Osteoblast (primary cell): Measurements from ENCODE around the gene ZNF397. TPM values are rescaled to one million over a fixed set of nuclear protein-coding genes. Genes with fewer than 3 reads are reported as not detected.

Source experiments
- DNase-seq: peaks from one replicate; pipeline ENCODE4 v3.0.0; 2011; ENCODE audit warnings: low spot score, mixed read lengths; ENCODE audit not compliant: insufficient read length; ENCODE audit errors: missing footprints
- H2AFZ ChIP-seq: 2 replicates; pipeline ENCODE4 v1.6.0; 2011; ENCODE audit warnings: mild to moderate bottlenecking, low read length
- H3K27ac ChIP-seq: 2 replicates; pipeline ENCODE4 v1.5.1; 2011; ENCODE audit warnings: mild to moderate bottlenecking, low read depth, low read length, moderate library complexity
- H3K27me3 ChIP-seq: 2 replicates; pipeline ENCODE4 v1.6.0; 2012; ENCODE audit warnings: mild to moderate bottlenecking, control low read depth, inconsistent platforms, low read length, moderate library complexity; ENCODE audit not compliant: insufficient read depth
- H3K36me3 ChIP-seq: 2 replicates; pipeline ENCODE4 v1.5.1; 2011; ENCODE audit warnings: mild to moderate bottlenecking, low read length, control low read depth, moderate library complexity; ENCODE audit not compliant: insufficient read depth
- H3K4me1 ChIP-seq: 2 replicates; pipeline ENCODE4 v1.5.1; 2011; ENCODE audit warnings: mild to moderate bottlenecking, low read length, control low read depth, moderate library complexity; ENCODE audit not compliant: insufficient read depth
- H3K4me2 ChIP-seq: 2 replicates; pipeline ENCODE4 v1.6.0; 2011; ENCODE audit warnings: mild to moderate bottlenecking, low read length; ENCODE audit not compliant: insufficient read depth
- H3K4me3 ChIP-seq: fragments of 200-600 bp; sonication (generic); 3 replicates; pipeline ENCODE4 v1.5.1; 2012; ENCODE audit warnings: mild to moderate bottlenecking, low read length, inconsistent platforms; ENCODE audit not compliant: insufficient read depth
- H3K79me2 ChIP-seq: 2 replicates; pipeline ENCODE4 v1.6.0; 2012; ENCODE audit warnings: mild to moderate bottlenecking, low read length, control low read depth, inconsistent platforms; ENCODE audit not compliant: insufficient read depth
- H3K9me3 ChIP-seq: 2 replicates; pipeline ENCODE4 v1.5.1; 2011; ENCODE audit warnings: low read depth, low read length, control low read depth
- H4K20me1 ChIP-seq: 2 replicates; pipeline ENCODE4 v1.6.0; 2012; ENCODE audit warnings: mild to moderate bottlenecking, low read length, control low read depth; ENCODE audit not compliant: insufficient read depth
- total RNA-seq: library from RNA; depleted of rRNA; stranded (reverse); fragments of >200 nt; gene quantifications from 2 replicates; pipeline ENCODE4 v1.2.3, GENCODE V29; 2012
- TF ChIP-seq, protein P1 (sequence below): IDR thresholded peaks from 2 replicates; pipeline ENCODE4 v1.5.1; 2011; ENCODE audit warnings: mild to moderate bottlenecking, low read depth, low read length, moderate library complexity; ENCODE audit errors: extremely low read depth

Gene ZNF397
- total RNA-seq, 1 donor, result 14.1 TPM

- H3K4me2 ChIP-seq, result no peak overlapping the region
- DNase-seq, result no peak
- H3K4me3 ChIP-seq, result no peak overlapping the region
- no peaks in the 10 kb centered on the region for H3K27me3 ChIP-seq
- no peaks in the 10 kb centered on the region for H4K20me1 ChIP-seq
- peaks cover 3% of the 10 kb centered on the region for H3K9me3 ChIP-seq
- H3K79me2 ChIP-seq, result no peaks in the 10 kb centered on the region
- H2AFZ ChIP-seq, result no peak overlapping the region
- peaks cover 24% of the 10 kb centered on the region for H3K36me3 ChIP-seq
- TF ChIP-seq, protein P1, sequence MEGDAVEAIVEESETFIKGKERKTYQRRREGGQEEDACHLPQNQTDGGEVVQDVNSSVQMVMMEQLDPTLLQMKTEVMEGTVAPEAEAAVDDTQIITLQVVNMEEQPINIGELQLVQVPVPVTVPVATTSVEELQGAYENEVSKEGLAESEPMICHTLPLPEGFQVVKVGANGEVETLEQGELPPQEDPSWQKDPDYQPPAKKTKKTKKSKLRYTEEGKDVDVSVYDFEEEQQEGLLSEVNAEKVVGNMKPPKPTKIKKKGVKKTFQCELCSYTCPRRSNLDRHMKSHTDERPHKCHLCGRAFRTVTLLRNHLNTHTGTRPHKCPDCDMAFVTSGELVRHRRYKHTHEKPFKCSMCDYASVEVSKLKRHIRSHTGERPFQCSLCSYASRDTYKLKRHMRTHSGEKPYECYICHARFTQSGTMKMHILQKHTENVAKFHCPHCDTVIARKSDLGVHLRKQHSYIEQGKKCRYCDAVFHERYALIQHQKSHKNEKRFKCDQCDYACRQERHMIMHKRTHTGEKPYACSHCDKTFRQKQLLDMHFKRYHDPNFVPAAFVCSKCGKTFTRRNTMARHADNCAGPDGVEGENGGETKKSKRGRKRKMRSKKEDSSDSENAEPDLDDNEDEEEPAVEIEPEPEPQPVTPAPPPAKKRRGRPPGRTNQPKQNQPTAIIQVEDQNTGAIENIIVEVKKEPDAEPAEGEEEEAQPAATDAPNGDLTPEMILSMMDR, result no peak
- H3K27ac ChIP-seq, result no peak overlapping the region
- no peaks in the 10 kb centered on the region for H3K4me1 ChIP-seq
Observed at GRCh38 chr18:35264409-35264808, 23.6 kb downstream of the ZNF397 start.

GRCh38 chr18:35267161-35267651, 26.4 kb downstream of the ZNF397 start:
- H4K20me1 ChIP-seq, result no peaks in the 10 kb centered on the region
- H3K4me2 ChIP-seq, result peak overlapping the region; percentile 61
- H3K4me1 ChIP-seq, result no peaks in the 10 kb centered on the region
- H3K79me2 ChIP-seq, result no peaks in the 10 kb centered on the region
- H3K27ac ChIP-seq, result no peak overlapping the region
- no peaks in the 10 kb centered on the region for H3K27me3 ChIP-seq
- peak overlapping the region; percentile 86 for H2AFZ ChIP-seq
- H3K4me3 ChIP-seq, result peak overlapping the region; percentile 68
- DNase-seq, result peak; percentile 77
- peaks cover 3% of the 10 kb centered on the region for H3K9me3 ChIP-seq
- TF ChIP-seq, protein P1, result no peak
- H3K36me3 ChIP-seq, result peaks cover 18% of the 10 kb centered on the region

- Histone ChIP-seq H3K4me3 (peak overlapping the region; percentile 68), H3K4me1 (no peaks in the 10 kb centered on the region), H3K79me2 (no peaks in the 10 kb centered on the region)
Observed at GRCh38 chr18:35267809-35268208, 27.0 kb downstream of the ZNF397 start.

GRCh38 chr18:35268821-35269220, 28.0 kb downstream of the ZNF397 start:
- no peak overlapping the region for H3K4me2 ChIP-seq
- DNase-seq, result no peak
- no peak overlapping the region for H3K4me3 ChIP-seq
- H3K27ac ChIP-seq, result no peak overlapping the region
- TF ChIP-seq, protein P1, result no peak
- H3K9me3 ChIP-seq, result peaks cover 3% of the 10 kb centered on the region
- H2AFZ ChIP-seq, result no peak overlapping the region
- H3K36me3 ChIP-seq, result peaks cover 6% of the 10 kb centered on the region
- H3K4me1 ChIP-seq, result no peaks in the 10 kb centered on the region
- no peaks in the 10 kb centered on the region for H3K27me3 ChIP-seq
- H4K20me1 ChIP-seq, result no peaks in the 10 kb centered on the region
- H3K79me2 ChIP-seq, result no peaks in the 10 kb centered on the region

More at GRCh38 chr18:35267809-35268208, 27.0 kb downstream of the ZNF397 start:
- Histone ChIP-seq H3K27me3 (no peaks in the 10 kb centered on the region), H2AFZ (peak overlapping the region; percentile 70), H3K27ac (no peak overlapping the region), H3K9me3 (peaks cover 3% of the 10 kb centered on the region), H3K4me2 (peak overlapping the region; percentile 61), H3K36me3 (peaks cover 12% of the 10 kb centered on the region), H4K20me1 (no peaks in the 10 kb centered on the region)
- TF ChIP-seq, protein P1, result no peak
- no peak for DNase-seq
